Left kidney (tissue), 8 donors: ENCODE measurements around the gene YIPF7. TPM values are rescaled to one million over a fixed set of nuclear protein-coding genes. Genes with fewer than 3 reads are reported as not detected.

Source experiments
- DNase-seq: peaks from one replicate; pipeline ENCODE4 v3.0.0-alpha.2; 2013
- long read RNA-seq, 8 donors: transcript quantifications; one replicate each; lab custom pipeline, GENCODE V29; 2026
- polyA plus RNA-seq: library from polyadenylated mRNA; unstranded; fragments of 120-200 nt; gene quantifications from one replicate; pipeline ENCODE4 v1.2.1, GENCODE V29; 2013; ENCODE audit not compliant: insufficient read length

The YIPF7 gene
- polyA plus RNA-seq: 0.48 TPM
- long read RNA-seq, donor 1: 0 reads
- long read RNA-seq, donor 2: 0 reads
- long read RNA-seq, donor 3: 0 reads
- long read RNA-seq, donor 4: 0 reads
- long read RNA-seq, donor 5: 0 reads
- long read RNA-seq, donor 6: 0 reads
- long read RNA-seq, donor 7: 0 reads
- long read RNA-seq, donor 8: 0 reads

DNA sequence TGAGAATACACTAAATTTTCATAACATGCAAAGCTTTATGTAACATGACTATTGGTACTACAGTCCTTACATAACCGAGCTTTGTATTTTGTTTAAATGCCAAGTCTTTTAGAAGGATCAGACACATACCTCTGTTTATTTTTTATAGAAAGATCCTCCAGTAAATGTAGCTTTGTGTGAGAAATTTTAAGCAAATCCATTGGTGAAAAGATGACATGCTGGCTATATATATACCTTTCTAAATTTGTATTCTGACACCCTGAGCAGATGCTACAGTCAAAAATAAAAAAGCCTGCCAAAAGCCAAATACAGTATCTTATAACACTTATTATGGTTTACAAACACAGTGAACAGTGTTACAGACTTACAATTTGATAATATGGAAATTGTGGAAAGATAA is at the start of gene YIPF7:
Gene YIPF7, minus strand, starts transcription at position 201 of the 400 bp plus-strand sequence. CDS start 1,525 bp downstream, outside the sequence.
- DNase-seq: no peak

DNA sequence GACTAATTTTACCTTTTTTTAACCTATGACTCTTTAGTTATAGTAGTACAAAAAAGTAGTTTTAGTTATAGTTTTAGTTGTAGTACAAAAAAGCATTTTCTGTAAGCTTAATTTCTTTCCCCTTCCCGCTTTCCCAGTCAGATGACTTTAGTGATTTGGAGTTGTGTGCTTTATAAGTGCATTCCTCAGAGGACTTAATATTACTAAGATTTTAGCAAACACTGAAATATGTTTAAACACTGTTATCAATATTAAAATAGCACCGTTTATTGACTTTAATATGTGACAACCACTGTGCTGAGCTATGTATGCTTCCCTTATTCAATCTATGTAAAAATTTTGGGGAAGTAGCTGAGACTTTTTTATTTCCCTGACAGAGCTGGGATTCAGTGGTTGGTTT is 49.6 kb upstream of the YIPF7 start:
- no peak for DNase-seq

GRCh38 chr4:44700427-44700826 is 49.0 kb upstream of the YIPF7 start:
- DNase-seq: no peak

- no peak for DNase-seq
These were observed 33.2 kb upstream of the YIPF7 start for GRCh38 chr4:44684648-44685047.

DNA sequence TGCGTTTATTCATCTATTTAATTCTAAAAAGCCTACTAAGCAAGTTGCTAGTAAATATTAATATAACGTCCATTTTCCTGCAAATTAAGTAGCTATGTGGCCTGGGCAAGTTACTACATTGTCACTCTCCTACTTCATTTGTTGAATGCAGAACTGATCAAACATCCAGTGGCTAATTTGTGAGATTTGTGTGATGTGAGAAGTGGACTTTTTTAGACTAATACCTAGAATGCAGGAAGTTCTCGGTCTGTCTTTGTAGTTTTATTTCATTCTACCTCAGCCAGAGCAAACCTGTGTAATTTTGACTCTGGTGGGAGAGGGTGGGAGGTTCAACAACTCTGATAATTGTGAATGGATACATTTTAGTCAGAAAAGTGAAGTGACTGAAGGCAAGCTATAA is 27.6 kb upstream of the YIPF7 start:
- no peak for DNase-seq

DNA sequence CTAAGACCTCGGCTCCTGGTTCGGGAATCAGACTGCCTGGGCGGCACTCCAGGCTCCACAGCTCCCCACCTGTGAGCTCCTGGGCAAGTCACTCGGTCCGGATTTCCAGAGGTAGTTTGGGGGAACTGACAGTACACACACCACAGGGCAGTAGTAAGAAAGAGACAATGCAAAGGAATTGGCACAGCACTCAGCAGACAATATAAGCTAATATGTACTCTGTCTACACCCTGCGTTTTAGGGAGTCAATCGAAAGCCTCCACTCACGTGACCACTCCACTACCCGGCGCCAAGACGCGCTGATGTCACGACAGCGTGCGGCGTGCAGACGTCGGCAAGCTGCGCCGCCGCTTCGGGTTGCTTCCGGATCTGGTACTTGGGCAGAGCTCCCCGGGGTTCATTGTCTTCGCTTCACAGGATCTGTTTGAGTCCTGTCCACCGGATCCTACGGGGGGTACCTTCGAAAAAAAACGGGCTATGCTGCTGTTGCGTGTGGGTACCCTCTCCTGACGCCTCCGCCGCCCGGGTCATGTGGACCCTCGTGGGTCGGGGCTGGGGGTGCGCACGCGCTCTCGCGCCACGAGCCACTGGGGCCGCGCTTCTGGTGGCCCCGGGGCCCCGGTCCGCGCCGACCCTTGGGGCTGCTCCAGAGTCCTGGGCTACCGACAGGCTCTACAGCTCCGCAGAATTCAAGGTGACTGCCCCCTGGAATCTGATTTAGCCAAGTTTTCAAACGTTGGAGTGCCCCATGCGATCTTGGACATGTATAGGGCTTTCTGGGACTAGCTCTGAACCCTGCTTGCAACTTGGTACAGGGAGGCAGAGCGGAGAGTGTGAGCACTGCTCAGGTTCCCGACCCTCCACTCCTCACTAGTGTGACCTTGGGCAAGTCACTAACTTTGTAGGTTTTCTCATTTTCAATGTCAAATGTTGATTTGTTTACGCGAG is 26.9 kb upstream of the YIPF7 start, which contains the start of gene GUF1:
Gene GUF1, plus strand, starts transcription at position 327 of the 948 bp plus-strand sequence. Its CDS starts 203 bp downstream, at position 530.
- peak; percentile 90 for DNase-seq

GRCh38 chr4:44675366-44675765 is 23.9 kb upstream of the YIPF7 start:
- no peak for DNase-seq

DNA sequence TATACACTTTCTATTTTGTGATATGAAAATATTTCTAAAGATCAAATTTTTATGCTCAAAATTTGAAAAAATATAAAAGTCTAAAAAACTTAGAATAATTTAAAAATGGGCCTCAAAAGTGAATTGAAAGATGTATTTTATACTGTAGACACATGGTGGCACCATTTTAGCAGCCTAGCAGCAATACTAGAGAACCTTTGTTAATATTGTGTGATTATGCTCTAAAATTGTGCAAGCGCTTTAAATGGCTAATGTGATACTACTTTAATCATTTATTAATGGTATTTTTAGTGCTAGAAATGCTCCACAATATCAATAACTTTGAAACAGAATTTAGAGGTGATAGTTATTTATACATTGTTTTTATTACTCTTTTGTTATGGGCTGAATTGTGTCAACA is 23.0 kb upstream of the YIPF7 start:
- no peak for DNase-seq

DNA sequence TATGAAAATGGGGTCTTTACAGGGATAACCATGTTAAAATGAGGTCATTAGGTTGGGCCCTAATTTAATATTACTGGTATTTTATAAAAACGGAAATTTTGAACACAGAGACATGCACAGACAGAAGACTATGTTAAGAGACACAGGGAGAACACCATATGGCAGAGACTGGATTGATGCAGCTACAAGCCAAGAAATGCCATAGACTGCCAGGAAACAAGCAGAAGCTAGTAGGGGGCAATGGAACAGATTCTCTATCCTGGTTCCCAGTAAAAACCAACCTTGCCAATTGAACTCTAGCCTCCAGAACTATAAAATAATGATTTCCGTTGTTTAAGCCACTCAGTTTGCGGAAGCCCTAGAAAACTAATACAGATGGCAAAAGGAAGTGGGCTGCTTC is 20.2 kb upstream of the YIPF7 start:
- no peak for DNase-seq

GRCh38 chr4:44670506-44671199 is 19.2 kb upstream of the YIPF7 start:
- no peak for DNase-seq

GRCh38 chr4:44668526-44668925 is 17.1 kb upstream of the YIPF7 start:
- DNase-seq: no peak

DNA sequence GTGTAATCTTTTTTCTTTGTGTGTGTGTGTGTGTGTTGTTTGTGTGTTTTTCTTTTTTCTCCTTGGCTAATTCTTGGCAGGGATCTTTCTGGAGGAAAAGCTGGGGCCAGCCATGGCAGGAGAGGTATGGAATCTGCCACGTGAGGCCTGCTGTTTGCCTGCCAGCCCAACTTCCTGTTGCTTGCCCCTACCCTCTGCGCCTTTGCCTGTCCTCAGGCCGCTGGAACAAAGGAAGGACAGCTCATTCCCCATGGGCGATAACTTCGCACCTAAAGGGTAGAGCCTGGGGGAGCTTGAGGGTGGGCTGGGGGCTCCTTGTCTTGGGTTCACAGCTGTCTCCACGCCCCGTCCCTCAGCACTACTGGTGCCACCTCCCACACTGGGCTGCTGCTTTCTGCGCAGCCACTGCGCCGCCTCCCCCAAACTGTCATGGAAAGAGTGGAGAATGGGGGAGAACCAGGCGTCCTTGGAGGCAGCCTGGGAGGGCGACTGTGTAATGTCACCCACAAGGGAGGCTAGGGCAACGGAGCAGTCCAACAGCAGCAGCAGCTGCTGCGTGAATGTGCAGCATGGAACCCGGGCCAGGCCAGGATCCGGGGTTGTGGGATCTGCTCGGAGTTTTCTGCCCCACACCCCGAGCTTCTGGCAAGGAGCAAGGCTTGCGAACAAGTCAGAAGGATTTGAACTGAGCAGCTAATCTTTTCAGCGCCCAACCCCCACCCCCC is 12.3 kb upstream of the YIPF7 start:
- DNase-seq: no peak

- no peak for DNase-seq
These were observed 11.2 kb upstream of the YIPF7 start for GRCh38 chr4:44662623-44663005.

DNA sequence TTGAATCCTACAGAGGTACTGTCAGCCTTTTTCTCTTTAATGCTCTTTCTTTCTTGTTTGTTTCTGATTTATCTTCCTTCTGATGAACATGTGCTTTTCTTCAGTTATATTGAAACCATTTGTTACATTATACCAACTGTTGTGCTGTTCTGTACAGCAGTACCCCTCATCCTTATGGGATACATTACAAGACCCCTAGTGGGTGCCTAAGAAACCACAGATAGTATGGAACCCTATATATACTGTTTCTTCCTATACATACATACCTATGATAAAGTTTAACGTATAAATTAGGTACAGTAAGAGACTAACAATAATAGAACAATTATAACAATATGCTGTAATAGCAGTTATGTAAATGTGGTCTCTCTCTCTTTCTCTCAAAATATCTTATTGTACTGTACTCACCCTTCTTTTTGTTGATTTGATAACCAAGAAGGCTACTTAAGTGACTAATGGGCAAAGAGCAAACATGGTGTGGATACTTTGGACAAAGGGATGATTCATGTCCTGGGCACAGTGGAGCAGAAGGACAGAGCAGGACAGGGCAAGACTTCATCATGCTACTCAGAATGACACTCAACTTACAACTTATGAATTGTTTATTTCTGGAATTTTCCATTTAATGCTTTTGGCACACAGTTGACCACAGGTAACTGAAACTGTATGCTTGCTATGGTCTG is 10.7 kb upstream of the YIPF7 start:
- no peak for DNase-seq

DNA sequence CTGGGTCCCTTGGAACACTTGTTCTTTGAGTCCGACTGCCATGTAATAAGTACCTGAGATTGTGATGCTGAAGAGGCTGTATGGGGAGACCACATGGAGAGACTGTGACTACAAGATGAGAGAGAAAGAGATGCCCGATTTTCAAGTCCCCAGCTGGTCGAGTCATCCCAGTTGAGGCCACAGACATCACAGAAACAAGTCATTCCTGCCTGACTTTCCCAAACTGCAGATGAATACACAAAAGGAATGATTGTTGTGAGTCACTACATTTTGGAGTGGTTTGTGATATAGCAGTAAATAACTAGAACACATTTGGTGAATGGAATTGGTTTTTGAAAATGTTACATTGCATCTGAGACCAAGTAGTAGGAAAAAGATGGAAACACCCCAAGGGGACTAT is 9.0 kb upstream of the YIPF7 start:
- DNase-seq: no peak

GRCh38 chr4:44652002-44652401 is 577 bp upstream of the YIPF7 start:
- DNase-seq: no peak

GRCh38 chr4:44646151-44646550 is 5.3 kb downstream of the YIPF7 start:
- no peak for DNase-seq

- DNase-seq: no peak
These were observed 13.3 kb downstream of the YIPF7 start for GRCh38 chr4:44638091-44638490.

DNA sequence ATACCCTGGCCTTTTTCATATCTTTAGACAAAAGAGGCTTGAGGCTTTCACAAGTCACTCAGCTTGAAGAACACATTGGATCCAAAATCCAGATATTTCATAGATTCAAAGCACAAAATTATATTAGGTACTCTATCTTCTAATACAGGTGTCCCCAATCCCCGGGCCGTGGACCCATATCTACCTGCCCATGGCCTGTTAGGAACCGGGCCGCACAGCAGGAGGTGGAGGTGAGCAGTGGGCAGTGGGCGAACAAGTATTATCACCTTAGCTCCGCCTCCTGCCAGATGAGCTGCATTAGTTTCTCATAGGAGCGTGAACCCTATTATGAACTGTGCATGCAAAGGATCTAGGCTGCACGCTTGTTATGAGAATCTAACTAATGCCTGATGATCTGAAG is 18.7 kb downstream of the YIPF7 start:
- DNase-seq: no peak

DNA sequence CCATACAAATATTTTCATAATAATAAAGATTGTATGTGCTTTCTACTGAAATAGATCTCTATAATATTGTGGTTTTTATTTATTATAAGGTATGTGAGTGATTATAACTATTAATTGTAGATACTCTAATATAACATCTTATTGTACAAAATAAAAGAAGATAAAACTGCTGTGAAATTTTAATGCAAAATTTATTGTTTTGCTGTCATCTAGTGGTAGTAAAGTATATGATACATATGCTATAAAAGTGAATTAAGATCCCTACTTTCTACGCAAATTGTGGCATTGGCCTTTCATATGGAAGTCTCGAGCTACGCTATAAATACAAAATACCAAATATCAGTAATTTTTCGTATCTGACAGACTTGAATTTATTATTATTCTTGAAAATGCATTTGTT is 19.3 kb downstream of the YIPF7 start:
- DNase-seq: no peak

- peak; percentile 46 for DNase-seq
These were observed 22.1 kb downstream of the YIPF7 start for GRCh38 chr4:44629280-44629866.
